K562 (cell line): ENCODE data around the gene NISCH. TPM values are rescaled to one million over a fixed set of nuclear protein-coding genes. Genes with fewer than 3 reads are reported as not detected.

Source experiments
- HDAC1 ChIP-seq, 2 experiments: fragments of 450-650 bp; IDR thresholded peaks; 2 replicates each; pipeline ENCODE4 v1.6.1; 2016 to 2017; ENCODE audit warnings: inconsistent platforms in 1 of 2, mild to moderate bottlenecking in 1 of 2, moderate library complexity in 1 of 2
- NFXL1 ChIP-seq: fragments of 450-650 bp; formaldehyde crosslinking; IDR thresholded peaks from 2 replicates; pipeline ENCODE4 v1.4.0; 2021; ENCODE audit warnings: mild to moderate bottlenecking
- NR2F6 ChIP-seq: fragments of 450-650 bp; formaldehyde crosslinking; IDR thresholded peaks from 2 replicates; pipeline ENCODE4 v1.4.0; 2020; ENCODE audit warnings: mild to moderate bottlenecking
- POLR2G ChIP-seq: fragments of 200-400 bp; formaldehyde crosslinking; IDR thresholded peaks from 2 replicates; pipeline ENCODE4 v1.6.1; 2017; ENCODE audit warnings: low read depth, mild to moderate bottlenecking, antibody characterized with exemption, low read length, moderate library complexity
- RBM14 ChIP-seq: fragments of 200-400 bp; formaldehyde crosslinking; IDR thresholded peaks from 2 replicates; pipeline ENCODE4 v1.6.1; 2018; ENCODE audit warnings: low read depth, mild to moderate bottlenecking, low read length, moderate library complexity, borderline replicate concordance; ENCODE audit not compliant: insufficient read depth
- SLC30A9 ChIP-seq: fragments of 250-450 bp; sonication (Bioruptor Pico); IDR thresholded peaks from 2 replicates; pipeline ENCODE4 v1.8.0; 2022; ENCODE audit warnings: mild to moderate bottlenecking, moderate library complexity
- TFAM ChIP-seq: fragments of 250-450 bp; sonication (Bioruptor Pico); conservative IDR thresholded peaks from 2 replicates; pipeline ENCODE4 v1.5.0; 2021; ENCODE audit warnings: mild to moderate bottlenecking, moderate library complexity
- TGIF2 ChIP-seq: sonication (generic); formaldehyde crosslinking; IDR thresholded peaks from 2 replicates; pipeline ENCODE4 v1.8.1; 2022; ENCODE audit warnings: mild to moderate bottlenecking, missing genetic modification reagents, moderate library complexity
- ZKSCAN3 ChIP-seq: fragments of 250-450 bp; sonication (Bioruptor Pico); IDR thresholded peaks from 2 replicates; pipeline ENCODE4 v1.4.0; 2020
- ZNF133 ChIP-seq: fragments of 250-450 bp; sonication (Bioruptor Pico); IDR thresholded peaks from 2 replicates; pipeline ENCODE4 v1.4.0; 2020; ENCODE audit warnings: mild to moderate bottlenecking
- ZNF253 ChIP-seq: fragments of 250-450 bp; sonication (Bioruptor Pico); conservative IDR thresholded peaks from 2 replicates; pipeline ENCODE4 v1.6.1; 2021; ENCODE audit warnings: mild to moderate bottlenecking
- ZNF431 ChIP-seq: sonication (generic); formaldehyde crosslinking; IDR thresholded peaks from 2 replicates; pipeline ENCODE4 v1.8.0; 2022; ENCODE audit warnings: mild to moderate bottlenecking, missing genetic modification reagents
- ZNF445 ChIP-seq: fragments of 250-450 bp; sonication (Bioruptor Pico); IDR thresholded peaks from 2 replicates; pipeline ENCODE4 v1.4.0; 2020; ENCODE audit warnings: low read depth, mild to moderate bottlenecking, moderate library complexity
- ZNF76 ChIP-seq: fragments of 250-450 bp; sonication (Bioruptor Pico); IDR thresholded peaks from 2 replicates; pipeline ENCODE4 v1.4.0; 2020; ENCODE audit warnings: mild to moderate bottlenecking, moderate library complexity, borderline replicate concordance
- polyA plus RNA-seq, 8 experiments: library from polyadenylated mRNA; depleted of rRNA in 4 of 8; stranded (reverse) in 5 of 8; unstranded in 3 of 8; fragments of >200 nt; fragmentation: Nextera tagmentation in 2 of 8; fragmentation: Illumina TruSeq in 1 of 8; extraction: Ambion mirVana in 2 of 8; extraction: Trizol in 1 of 8; gene quantifications; 2 replicates each; pipeline versions ENCODE4 v1.2.1 to v1.2.3, GENCODE V29; 2011 to 2014; ENCODE audit warnings: inconsistent platforms in 1 of 8, missing spikeins in 1 of 8
- total RNA-seq, 7 experiments: library from RNA; depleted of rRNA in 6 of 7; stranded (reverse); fragments of >200 nt in 6 of 7; fragmentation: Illumina TruSeq in 2 of 7; extraction: Trizol in 2 of 7; gene quantifications; 2 replicates each; pipeline versions ENCODE4 v1.2.1 to v1.2.3, GENCODE V29; 2011 to 2021; ENCODE audit warnings: low replicate concordance in 1 of 7
- TF ChIP-seq, protein P1 (sequence below): sonication (generic); formaldehyde crosslinking; IDR thresholded peaks from 2 replicates; pipeline ENCODE4 v1.8.0; 2022; ENCODE audit warnings: missing genetic modification reagents, mild to moderate bottlenecking, borderline replicate concordance
- TF ChIP-seq, protein P2 (sequence below): fragments of 250-450 bp; sonication (Bioruptor Pico); IDR thresholded peaks from 2 replicates; pipeline ENCODE4 v1.5.0; 2021; ENCODE audit warnings: mild to moderate bottlenecking, moderate library complexity
- TF ChIP-seq, protein P3 (sequence below): fragments of 450-650 bp; conservative IDR thresholded peaks from 2 replicates; pipeline ENCODE4 v1.6.1; 2016; ENCODE audit warnings: missing genetic modification characterization, low read depth, mild to moderate bottlenecking, control low read depth, missing compliant biosample characterization
- TF ChIP-seq, protein P4 (sequence below): sonication (generic); formaldehyde crosslinking; IDR thresholded peaks from 2 replicates; pipeline ENCODE4 v1.9.0; 2022; ENCODE audit warnings: mild to moderate bottlenecking, missing genetic modification reagents
- TF ChIP-seq, protein P5 (sequence below): sonication (generic); formaldehyde crosslinking; IDR thresholded peaks from 2 replicates; pipeline ENCODE4 v1.8.0; 2022; ENCODE audit warnings: missing genetic modification reagents, mild to moderate bottlenecking, borderline replicate concordance

Gene NISCH
- total and polyA plus RNA-seq, 9 of the 15 experiments (the other 6 are each of a cell fraction or from before 2014, with no cell fraction given) = 0.44 to 43.5 (median 23.4) TPM

DNA sequence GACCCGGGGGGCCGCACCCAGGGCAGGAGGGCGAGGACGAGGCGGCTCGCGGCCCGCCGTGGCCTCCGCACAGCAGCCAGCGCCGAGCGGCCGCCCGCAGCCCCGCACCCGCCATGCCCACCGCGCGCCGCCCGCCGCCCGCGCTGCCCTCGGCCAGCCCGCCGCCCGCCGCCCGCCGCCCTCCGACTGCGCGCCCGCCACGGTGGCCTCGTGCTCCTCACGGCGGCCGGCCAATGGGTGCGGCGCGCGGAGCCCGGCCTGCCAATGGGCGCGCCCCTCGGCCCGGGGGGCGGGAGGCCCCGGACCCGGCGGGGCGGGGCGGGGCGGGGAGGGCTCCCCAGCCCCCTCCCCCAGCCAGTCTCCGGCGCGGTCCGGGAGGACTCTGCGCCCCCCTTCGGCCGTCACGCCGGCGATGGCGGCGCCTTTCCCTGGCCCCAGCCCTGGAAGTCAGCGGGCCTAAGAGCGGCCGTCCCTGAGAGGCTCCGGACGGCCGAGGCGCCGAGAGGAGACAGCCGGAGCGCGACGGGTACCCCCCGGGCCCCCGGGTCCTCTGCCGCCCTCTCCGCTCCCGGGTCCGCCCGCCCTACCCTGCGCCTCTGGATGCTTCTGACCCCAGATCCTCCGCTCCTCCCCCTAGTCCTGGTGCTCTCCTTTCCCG, 78.3 kb downstream of the NISCH start, which contains the start of gene NT5DC2 (continued):
- TF ChIP-seq, protein P1, sequence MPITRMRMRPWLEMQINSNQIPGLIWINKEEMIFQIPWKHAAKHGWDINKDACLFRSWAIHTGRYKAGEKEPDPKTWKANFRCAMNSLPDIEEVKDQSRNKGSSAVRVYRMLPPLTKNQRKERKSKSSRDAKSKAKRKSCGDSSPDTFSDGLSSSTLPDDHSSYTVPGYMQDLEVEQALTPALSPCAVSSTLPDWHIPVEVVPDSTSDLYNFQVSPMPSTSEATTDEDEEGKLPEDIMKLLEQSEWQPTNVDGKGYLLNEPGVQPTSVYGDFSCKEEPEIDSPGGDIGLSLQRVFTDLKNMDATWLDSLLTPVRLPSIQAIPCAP = no peak
- TF ChIP-seq, protein P2, sequence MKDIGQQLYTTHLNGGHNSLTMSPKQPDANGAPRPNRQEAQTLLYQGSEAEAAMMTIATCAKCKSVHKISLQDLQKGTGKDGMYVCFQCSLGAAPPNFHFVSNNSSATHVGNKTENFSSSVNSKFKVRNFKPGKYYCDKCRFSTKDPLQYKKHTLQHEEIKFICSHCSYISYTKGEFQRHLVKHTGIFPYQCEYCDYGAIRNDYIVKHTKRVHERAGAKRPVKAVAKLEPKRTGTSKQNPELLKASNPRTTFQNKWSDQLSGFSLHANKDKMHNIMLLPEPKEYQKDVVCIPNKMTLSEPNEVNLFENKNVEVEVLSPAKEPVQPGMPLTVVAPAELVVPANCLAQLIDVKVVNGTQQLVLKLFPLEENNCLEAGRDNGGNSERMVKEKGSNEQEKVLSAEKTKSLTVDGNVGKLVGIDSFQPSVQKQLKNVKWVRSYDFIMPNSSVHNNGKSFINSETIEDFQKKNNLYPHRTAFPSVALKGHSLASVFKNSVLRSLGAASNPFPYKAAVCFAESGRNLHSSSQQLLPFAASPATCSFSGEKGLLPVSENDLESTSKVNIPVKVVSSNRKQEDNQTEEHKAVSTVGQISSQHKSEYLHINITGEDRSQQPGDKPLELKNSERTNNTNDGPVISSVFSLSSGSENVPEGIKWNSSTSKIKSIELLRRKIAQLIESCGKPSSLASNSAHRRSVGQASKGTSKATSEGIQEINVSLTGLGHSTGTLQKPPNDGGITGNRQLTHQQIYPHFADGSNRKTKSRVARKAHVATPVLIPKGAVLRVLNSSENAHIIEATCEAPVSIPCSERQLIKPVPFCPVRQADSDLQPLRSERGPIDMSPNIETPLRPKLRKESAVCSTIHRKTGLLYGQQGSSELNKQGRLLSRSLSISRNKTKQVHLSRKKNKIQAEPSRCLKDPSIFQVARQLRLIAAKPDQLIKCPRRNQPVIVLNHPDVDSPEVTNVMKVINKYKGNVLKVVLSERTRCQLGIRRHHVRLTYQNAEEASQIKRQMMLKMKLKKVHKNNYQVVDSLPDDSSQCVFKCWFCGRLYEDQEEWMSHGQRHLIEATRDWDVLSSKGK = no peak
- TF ChIP-seq HDAC1 (IDR thresholded peaks at IDR 0.05) (no peak), ZKSCAN3 (CRISPR knock-in tag) (no peak), ZNF133 (CRISPR knock-in tag) (no peak), ZNF76 (CRISPR knock-in tag) (no peak), SLC30A9 (CRISPR knock-in tag) (no peak), TGIF2 (CRISPR knock-in tag) (no peak), TFAM (CRISPR knock-in tag) (no peak), ZNF431 (CRISPR knock-in tag) (no peak), NFXL1 (no peak), POLR2G (peak; percentile 66; the same call in 1 of the 2 replicates), ZNF445 (no peak), ZNF253 (CRISPR knock-in tag) (no peak), NR2F6 (CRISPR knock-in tag) (no peak), RBM14 (no peak)
- TF ChIP-seq, protein P3, sequence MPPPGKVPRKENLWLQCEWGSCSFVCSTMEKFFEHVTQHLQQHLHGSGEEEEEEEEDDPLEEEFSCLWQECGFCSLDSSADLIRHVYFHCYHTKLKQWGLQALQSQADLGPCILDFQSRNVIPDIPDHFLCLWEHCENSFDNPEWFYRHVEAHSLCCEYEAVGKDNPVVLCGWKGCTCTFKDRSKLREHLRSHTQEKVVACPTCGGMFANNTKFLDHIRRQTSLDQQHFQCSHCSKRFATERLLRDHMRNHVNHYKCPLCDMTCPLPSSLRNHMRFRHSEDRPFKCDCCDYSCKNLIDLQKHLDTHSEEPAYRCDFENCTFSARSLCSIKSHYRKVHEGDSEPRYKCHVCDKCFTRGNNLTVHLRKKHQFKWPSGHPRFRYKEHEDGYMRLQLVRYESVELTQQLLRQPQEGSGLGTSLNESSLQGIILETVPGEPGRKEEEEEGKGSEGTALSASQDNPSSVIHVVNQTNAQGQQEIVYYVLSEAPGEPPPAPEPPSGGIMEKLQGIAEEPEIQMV (tag) = peak; percentile 98
- TF ChIP-seq, protein P4, sequence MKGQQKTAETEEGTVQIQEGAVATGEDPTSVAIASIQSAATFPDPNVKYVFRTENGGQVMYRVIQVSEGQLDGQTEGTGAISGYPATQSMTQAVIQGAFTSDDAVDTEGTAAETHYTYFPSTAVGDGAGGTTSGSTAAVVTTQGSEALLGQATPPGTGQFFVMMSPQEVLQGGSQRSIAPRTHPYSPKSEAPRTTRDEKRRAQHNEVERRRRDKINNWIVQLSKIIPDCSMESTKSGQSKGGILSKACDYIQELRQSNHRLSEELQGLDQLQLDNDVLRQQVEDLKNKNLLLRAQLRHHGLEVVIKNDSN = no peak
- TF ChIP-seq, protein P5, sequence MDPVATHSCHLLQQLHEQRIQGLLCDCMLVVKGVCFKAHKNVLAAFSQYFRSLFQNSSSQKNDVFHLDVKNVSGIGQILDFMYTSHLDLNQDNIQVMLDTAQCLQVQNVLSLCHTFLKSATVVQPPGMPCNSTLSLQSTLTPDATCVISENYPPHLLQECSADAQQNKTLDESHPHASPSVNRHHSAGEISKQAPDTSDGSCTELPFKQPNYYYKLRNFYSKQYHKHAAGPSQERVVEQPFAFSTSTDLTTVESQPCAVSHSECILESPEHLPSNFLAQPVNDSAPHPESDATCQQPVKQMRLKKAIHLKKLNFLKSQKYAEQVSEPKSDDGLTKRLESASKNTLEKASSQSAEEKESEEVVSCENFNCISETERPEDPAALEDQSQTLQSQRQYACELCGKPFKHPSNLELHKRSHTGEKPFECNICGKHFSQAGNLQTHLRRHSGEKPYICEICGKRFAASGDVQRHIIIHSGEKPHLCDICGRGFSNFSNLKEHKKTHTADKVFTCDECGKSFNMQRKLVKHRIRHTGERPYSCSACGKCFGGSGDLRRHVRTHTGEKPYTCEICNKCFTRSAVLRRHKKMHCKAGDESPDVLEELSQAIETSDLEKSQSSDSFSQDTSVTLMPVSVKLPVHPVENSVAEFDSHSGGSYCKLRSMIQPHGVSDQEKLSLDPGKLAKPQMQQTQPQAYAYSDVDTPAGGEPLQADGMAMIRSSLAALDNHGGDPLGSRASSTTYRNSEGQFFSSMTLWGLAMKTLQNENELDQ = no peak
